IMR-90 (cell line): ENCODE results near the gene PREP. TPM values are rescaled to one million over a fixed set of nuclear protein-coding genes. Genes with fewer than 3 reads are reported as not detected.

Source experiments
- ATAC-seq: fragments of 200-7000 bp; cut with Tn5 transposase; 2 replicates; pipeline ENCODE4 v1.9.1; 2020; ENCODE audit warnings: low read depth, mild to moderate bottlenecking, moderate library complexity
- BruUV-seq: library from RNA; stranded (reverse); fragments of 400-500 nt; replicated peaks from 2 replicates; lab custom pipeline; 2021; lab: Mats Ljungman, UMichigan
- CTCF ChIA-PET: fragments of 300-600 bp; formaldehyde crosslinking; extraction: SDS; loops from one replicate; lab custom pipeline; 2021; ENCODE audit warnings: antibody characterized with exemption; lab: Yijun Ruan, JAX
- POLR2A ChIA-PET: fragments of 300-600 bp; sonication (Branson Sonifier 250); formaldehyde crosslinking; loops from one replicate; lab custom pipeline; 2022; ENCODE audit warnings: antibody characterized with exemption; ENCODE audit not compliant: unreplicated experiment; lab: Charles Lee
- DNase-seq: peaks from one replicate; pipeline ENCODE4 v3.0.0; 2013
- H2AFZ ChIP-seq: replicated peaks from 2 replicates; pipeline ENCODE3; 2013; ENCODE audit warnings: low read length, mild to moderate bottlenecking; ENCODE audit not compliant: poor library complexity
- H2AK5ac ChIP-seq: 2 replicates; pipeline ENCODE4 v1.6.1; 2013; ENCODE audit warnings: low read depth, low read length, inconsistent platforms
- H2AK9ac ChIP-seq: replicated peaks from 2 replicates; pipeline ENCODE3; 2013; ENCODE audit warnings: mild to moderate bottlenecking, low read depth, low read length, moderate library complexity; ENCODE audit not compliant: poor library complexity
- H2BK120ac ChIP-seq: 2 replicates; pipeline ENCODE4 v1.6.1; 2013; ENCODE audit warnings: low read depth, low read length, inconsistent platforms
- H2BK15ac ChIP-seq: 3 replicates; pipeline ENCODE4 v1.6.1; 2013; ENCODE audit warnings: low read depth, low read length, inconsistent platforms
- H2BK20ac ChIP-seq: 2 replicates; pipeline ENCODE4 v1.6.1; 2013; ENCODE audit warnings: low read depth, mild to moderate bottlenecking, inconsistent platforms, low read length, moderate library complexity
- H2BK5ac ChIP-seq: 2 replicates; pipeline ENCODE4 v1.6.1; 2013; ENCODE audit warnings: mild to moderate bottlenecking, low read depth, low read length, inconsistent platforms; ENCODE audit not compliant: poor library complexity, severe bottlenecking
- H3K14ac ChIP-seq: replicated peaks from 2 replicates; pipeline ENCODE4 v1.6.1; 2013; ENCODE audit warnings: low read depth, low read length, inconsistent platforms
- H3K18ac ChIP-seq: 2 replicates; pipeline ENCODE4 v1.6.1; 2013; ENCODE audit warnings: low read depth, low read length, control low read depth
- H3K23ac ChIP-seq: 2 replicates; pipeline ENCODE4 v1.6.1; 2013; ENCODE audit warnings: low read depth, low read length, inconsistent platforms
- H3K27ac ChIP-seq: 2 replicates; pipeline ENCODE4 v1.5.1; 2013; ENCODE audit warnings: mild to moderate bottlenecking, control low read depth, low read length; ENCODE audit not compliant: insufficient read depth
- H3K27me3 ChIP-seq: 2 replicates; pipeline ENCODE4 v1.6.1; 2013; ENCODE audit warnings: low read length; ENCODE audit not compliant: control insufficient read depth, insufficient read depth
- H3K36me3 ChIP-seq: 2 replicates; pipeline ENCODE4 v1.6.1; 2013; ENCODE audit warnings: low read length, mixed read lengths; ENCODE audit not compliant: control insufficient read depth, insufficient read depth
- H3K4ac ChIP-seq: 2 replicates; pipeline ENCODE4 v1.6.1; 2013; ENCODE audit warnings: low read depth, low read length, inconsistent platforms
- H3K4me1 ChIP-seq: 2 replicates; pipeline ENCODE4 v1.6.1; 2013; ENCODE audit warnings: low read length, mixed read lengths; ENCODE audit not compliant: control insufficient read depth, insufficient read depth
- H3K4me2 ChIP-seq: 2 replicates; pipeline ENCODE4 v1.6.1; 2013; ENCODE audit warnings: low read depth, mild to moderate bottlenecking, control low read depth, low read length, moderate library complexity
- H3K4me3 ChIP-seq: 2 replicates; pipeline ENCODE4 v1.5.1; 2013; ENCODE audit warnings: low read depth, mild to moderate bottlenecking, control low read depth, low read length, moderate library complexity; ENCODE audit not compliant: insufficient read depth
- H3K56ac ChIP-seq: 2 replicates; pipeline ENCODE4 v1.6.1; 2013; ENCODE audit warnings: low read length, inconsistent platforms; ENCODE audit not compliant: insufficient read depth; ENCODE audit errors: extremely low read depth
- H3K79me1 ChIP-seq, 2 experiments: 2 replicates each; pipeline ENCODE4 v1.6.1; 2013; ENCODE audit warnings: low read length in 2 of 2, inconsistent platforms in 1 of 2, low read depth in 1 of 2
- H3K9ac ChIP-seq: 2 replicates; pipeline ENCODE4 v1.6.1; 2013; ENCODE audit warnings: low read depth, low read length, control low read depth
- H3K9me1 ChIP-seq: 2 replicates; pipeline ENCODE4 v1.6.1; 2013; ENCODE audit warnings: low read length, inconsistent platforms; ENCODE audit not compliant: insufficient read depth
- H3K9me3 ChIP-seq: 2 replicates; pipeline ENCODE4 v1.6.1; 2013; ENCODE audit warnings: low read length; ENCODE audit not compliant: control insufficient read depth, insufficient read depth
- H4K20me1 ChIP-seq: 2 replicates; pipeline ENCODE4 v1.6.1; 2013; ENCODE audit warnings: low read length, inconsistent platforms; ENCODE audit not compliant: insufficient read depth
- H4K5ac ChIP-seq: 2 replicates; pipeline ENCODE4 v1.6.1; 2013; ENCODE audit warnings: mild to moderate bottlenecking, low read depth, low read length, control low read depth
- H4K8ac ChIP-seq, 2 experiments: 2 replicates each; pipeline ENCODE4 v1.6.1; 2013; ENCODE audit warnings: low read depth in 2 of 2, low read length in 2 of 2, control low read depth in 1 of 2, inconsistent platforms in 1 of 2
- H4K91ac ChIP-seq: 2 replicates; pipeline ENCODE4 v1.6.1; 2013; ENCODE audit warnings: low read depth, low read length, inconsistent platforms; ENCODE audit not compliant: insufficient read depth
- CEBPB ChIP-seq: IDR thresholded peaks from 2 replicates; pipeline ENCODE4 v1.6.1; 2012; ENCODE audit warnings: low read depth, low read length, improper control_type of control experiment
- MAZ ChIP-seq: IDR thresholded peaks from 2 replicates; pipeline ENCODE4 v1.6.1; 2012; ENCODE audit warnings: low read depth, mild to moderate bottlenecking, low read length, improper control_type of control experiment, moderate library complexity, borderline replicate concordance
- NFE2L2 ChIP-seq: fragments of 150-350 bp; IDR thresholded peaks from 2 replicates; pipeline ENCODE4 v1.6.1; 2016; ENCODE audit warnings: low read depth, mild to moderate bottlenecking, low read length
- RAD21 ChIP-seq: IDR thresholded peaks from 2 replicates; pipeline ENCODE4 v1.6.1; 2012; ENCODE audit warnings: low read length, improper control_type of control experiment
- WGBS, 2 experiments: methylation state at CpG; one replicate each; pipeline versions ENCODE4 v1.1.5 to v1.1.7; 2013; ENCODE audit warnings: missing lambda C conversion rate in 2 of 2; ENCODE audit not compliant: insufficient read length in 1 of 2; ENCODE audit errors: extremely low coverage in 2 of 2; 5-methylcytosine and 5-hydroxymethylcytosine counted together
- dilution Hi-C: fragments of 300-500 bp; cut with HindIII; formaldehyde crosslinking; loops from one replicate; pipeline ENCODE4 v1.14.3; 2018; ENCODE audit warnings: low sequenced_read_pairs; ENCODE audit not compliant: unreplicated experiment
- in situ Hi-C: fragments of 300-500 bp; cut with MboI; formaldehyde crosslinking; loops from 3 replicates; pipeline ENCODE4 v1.14.3; 2019; ENCODE audit warnings: low sequenced_read_pairs, inconsistent platforms, mixed read lengths
- intact Hi-C: fragments of 100-400 bp; cut with micrococcal nuclease; formaldehyde crosslinking; loops from 2 replicates; pipeline ENCODE4 v1.10.0; 2022
- polyA plus RNA-seq, 3 experiments: library from polyadenylated mRNA; depleted of rRNA; stranded (reverse); fragments of >200 nt; gene quantifications; 2 replicates each; pipeline ENCODE4 v1.2.3, GENCODE V29; 2012; ENCODE audit warnings: low replicate concordance in 1 of 3
- total RNA-seq: library from RNA; depleted of rRNA; stranded (reverse); fragments of >200 nt; gene quantifications from 2 replicates; pipeline ENCODE4 v1.2.3, GENCODE V29; 2012
- TF ChIP-seq, protein P1 (sequence below): fragments of 150-350 bp; IDR thresholded peaks from 2 replicates; pipeline ENCODE4 v1.6.1; 2016; ENCODE audit warnings: low read depth, mild to moderate bottlenecking, low read length, moderate library complexity, borderline replicate concordance

Gene PREP
- total and polyA plus RNA-seq, 2 of the 4 experiments (the other 2 are of a cell fraction): 21.0 to 25.7 TPM

DNA sequence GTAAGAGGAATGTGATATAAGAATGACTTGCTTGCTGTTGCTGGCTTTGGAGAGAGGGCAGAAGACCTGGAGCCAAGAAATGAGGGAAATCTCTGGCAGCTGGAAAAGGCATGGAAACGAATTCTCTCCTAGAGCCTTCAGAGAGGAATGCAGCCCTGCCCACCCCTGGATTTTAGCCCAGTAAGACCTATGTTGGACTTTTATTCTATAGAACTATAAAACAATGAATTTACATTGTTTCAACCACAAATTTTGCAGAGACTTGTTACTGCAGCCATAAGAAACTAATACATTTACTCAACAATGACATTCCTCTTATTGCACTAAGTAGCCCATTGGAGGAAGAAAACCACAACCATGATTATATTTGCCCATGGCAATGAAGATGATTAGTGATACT lies 39.5 kb upstream of the PREP start:
- Histone ChIP-seq H3K9me3 (no peaks in the 10 kb centered on the region), H4K20me1 (no peaks in the 10 kb centered on the region), H2AK5ac (no peak overlapping the region), H2AK9ac (no peak overlapping the region), H3K4me2 (no peak overlapping the region), H3K4me3 (no peak overlapping the region), H2BK20ac (no peak overlapping the region), H3K4ac (no peak overlapping the region), H4K8ac (no peak overlapping the region), H3K36me3 (no peaks in the 10 kb centered on the region), H3K14ac (no peak overlapping the region), H3K9me1 (no peaks in the 10 kb centered on the region), H4K91ac (no peak overlapping the region), H2BK15ac (no peak overlapping the region), H2AFZ (no peak overlapping the region), H4K5ac (no peak overlapping the region), H3K18ac (no peak overlapping the region), H3K23ac (no peak overlapping the region), H3K27ac (no peak overlapping the region), H3K27me3 (no peaks in the 10 kb centered on the region; the same call in 1 of the 2 replicates), H2BK120ac (no peak overlapping the region), H3K9ac (no peak overlapping the region), H2BK5ac (no peak overlapping the region), H3K56ac (no peak overlapping the region), H3K79me1 (no peaks in the 10 kb centered on the region), H3K4me1 (no peaks in the 10 kb centered on the region)
- BruUV-seq: no TSS peak
- ChIA-PET CTCF (interaction anchor here (1.0 kb wide), 1 partner anchor 10 kb away, joined by 3 read pairs; no protein-coding TSS in a partner anchor), POLR2A (no interaction called here)
- intact Hi-C loops (no loop called here), dilution Hi-C loops (no loop called here), in situ Hi-C loops (no loop called here)
- ATAC-seq (no peak), DNase-seq (no peak)
- no peak for TF ChIP-seq RAD21
- no peak for TF ChIP-seq NFE2L2
- no peak for TF ChIP-seq MAZ
- TF ChIP-seq CEBPB: no peak
- TF ChIP-seq, protein P1, sequence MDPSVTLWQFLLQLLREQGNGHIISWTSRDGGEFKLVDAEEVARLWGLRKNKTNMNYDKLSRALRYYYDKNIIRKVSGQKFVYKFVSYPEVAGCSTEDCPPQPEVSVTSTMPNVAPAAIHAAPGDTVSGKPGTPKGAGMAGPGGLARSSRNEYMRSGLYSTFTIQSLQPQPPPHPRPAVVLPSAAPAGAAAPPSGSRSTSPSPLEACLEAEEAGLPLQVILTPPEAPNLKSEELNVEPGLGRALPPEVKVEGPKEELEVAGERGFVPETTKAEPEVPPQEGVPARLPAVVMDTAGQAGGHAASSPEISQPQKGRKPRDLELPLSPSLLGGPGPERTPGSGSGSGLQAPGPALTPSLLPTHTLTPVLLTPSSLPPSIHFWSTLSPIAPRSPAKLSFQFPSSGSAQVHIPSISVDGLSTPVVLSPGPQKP: no peak
- WGBS, 2 experiments: no CpG with 5 or more reads among the region's 1 CpG
